MCF 10A (cell line): Measurements from ENCODE around the gene EZR. TPM values are rescaled to one million over a fixed set of nuclear protein-coding genes. Genes with fewer than 3 reads are reported as not detected.

ENCODE experiments used
- BruUV-seq: library from RNA; stranded (reverse); fragments of 400-500 nt; replicated peaks from 2 replicates; lab custom pipeline; 2021; lab: Mats Ljungman, UMichigan
- CTCF ChIA-PET: fragments of 300-600 bp; sonication (Branson Sonifier 250); formaldehyde crosslinking; extraction: SDS; loops from one replicate; lab custom pipeline; 2021; ENCODE audit warnings: antibody characterized with exemption, inconsistent platforms; lab: Yijun Ruan, JAX
- POLR2A ChIA-PET: fragments of 300-600, 350-650 bp; sonication (Branson Sonifier 250); formaldehyde crosslinking; extraction: SDS; loops from one replicate; lab custom pipeline; 2020; ENCODE audit warnings: antibody characterized with exemption, inconsistent platforms; lab: Yijun Ruan, JAX
- DNase-seq: peaks from one replicate; pipeline ENCODE4 v3.0.0-alpha.2; 2018; ENCODE audit not compliant: unreplicated experiment
- H3K27ac Mint-ChIP-seq: one replicate; pipeline ENCODE4 v1.8.0; 2022; ENCODE audit warnings: mild to moderate bottlenecking, low read depth, mixed read lengths; ENCODE audit not compliant: unreplicated experiment
- H3K27me3 Mint-ChIP-seq: one replicate; pipeline ENCODE4 v1.8.0; 2022; ENCODE audit warnings: mixed read lengths; ENCODE audit not compliant: insufficient read depth, unreplicated experiment
- H3K36me3 Mint-ChIP-seq: one replicate; pipeline ENCODE4 v1.8.0; 2022; ENCODE audit warnings: mild to moderate bottlenecking, moderate library complexity, mixed read lengths; ENCODE audit not compliant: insufficient read depth, unreplicated experiment
- H3K4me1 Mint-ChIP-seq: one replicate; pipeline ENCODE4 v1.8.0; 2022; ENCODE audit warnings: mixed read lengths; ENCODE audit not compliant: insufficient read depth, unreplicated experiment
- H3K4me3 Mint-ChIP-seq: one replicate; pipeline ENCODE4 v1.8.0; 2022; ENCODE audit warnings: mild to moderate bottlenecking, moderate library complexity, mixed read lengths; ENCODE audit not compliant: unreplicated experiment
- H3K9me3 Mint-ChIP-seq: one replicate; pipeline ENCODE4 v1.8.0; 2022; ENCODE audit warnings: mixed read lengths; ENCODE audit not compliant: unreplicated experiment
- CTCF ChIP-seq: fragments of 200-600 bp; IDR thresholded peaks from one replicate; pipeline ENCODE4 v1.8.0; 2022; ENCODE audit warnings: antibody characterized with exemption, mild to moderate bottlenecking; ENCODE audit not compliant: unreplicated experiment
- intact Hi-C: fragments of 100-400 bp; cut with micrococcal nuclease; formaldehyde crosslinking; loops from 2 replicates; pipeline ENCODE4 v1.14.1; 2022
- total RNA-seq: library from RNA; stranded (reverse); gene quantifications from 2 replicates; pipeline ENCODE4 v1.2.3, GENCODE V29; 2022

The EZR gene
- total RNA-seq, 1 experiment from 2014 or later: 243 TPM

GRCh38 chr6:158772851-158773371 is 46.3 kb downstream of the EZR start:
- ChIA-PET POLR2A (interaction anchor here (0.7 to 1.7 kb wide), 5 partner anchors 9 to 96 kb away, joined by 3 to 6 read pairs (median 5); no protein-coding TSS in a partner anchor), CTCF (no interaction called here)
- Mint-ChIP-seq H3K27me3 (no peaks in the 10 kb centered on the region), H3K4me1 (peaks cover 23% of the 10 kb centered on the region), H3K9me3 (no peaks in the 10 kb centered on the region), H3K4me3 (no peak overlapping the region), H3K27ac (peak overlapping the region; percentile 64), H3K36me3 (peaks cover 98% of the 10 kb centered on the region)
- no TSS peak for BruUV-seq
- no peak for TF ChIP-seq CTCF
- intact Hi-C loops: loop anchor here (2.0 kb wide), 1 partner anchor 200 kb away; no protein-coding TSS in a partner anchor
- DNase-seq: peak; percentile 61

GRCh38 chr6:158772172-158772571 is 47.0 kb downstream of the EZR start:
- peaks cover 98% of the 10 kb centered on the region for H3K36me3 Mint-ChIP-seq
- ChIA-PET CTCF (interaction anchor here (0.5 to 1.1 kb wide), 3 partner anchors 24 to 81 kb away, joined by 4 to 7 read pairs (median 4); no protein-coding TSS in a partner anchor), POLR2A (interaction anchor here (0.9 to 2.1 kb wide), 7 partner anchors 9 to 97 kb away, joined by 3 to 6 read pairs (median 5); no protein-coding TSS in a partner anchor)
- no peak for TF ChIP-seq CTCF
- no peaks in the 10 kb centered on the region for H3K9me3 Mint-ChIP-seq
- no peak for DNase-seq
- H3K4me3 Mint-ChIP-seq: no peak overlapping the region
- no TSS peak for BruUV-seq
- peaks cover 18% of the 10 kb centered on the region for H3K4me1 Mint-ChIP-seq
- H3K27me3 Mint-ChIP-seq: no peaks in the 10 kb centered on the region
- peak overlapping the region; percentile 64 for H3K27ac Mint-ChIP-seq
- intact Hi-C loops: loop anchor here (2.0 kb wide), 1 partner anchor 201 kb away; no protein-coding TSS in a partner anchor

- Mint-ChIP-seq H3K9me3 (no peaks in the 10 kb centered on the region), H3K27me3 (no peaks in the 10 kb centered on the region), H3K27ac (peak overlapping the region; percentile 64), H3K36me3 (peaks cover 98% of the 10 kb centered on the region), H3K4me3 (no peak overlapping the region), H3K4me1 (peaks cover 12% of the 10 kb centered on the region)
- no TSS peak for BruUV-seq
- no peak for TF ChIP-seq CTCF
- no peak for DNase-seq
- intact Hi-C loops: loop anchor here (2.0 kb wide), 1 partner anchor 201 kb away; no protein-coding TSS in a partner anchor
- POLR2A ChIA-PET: interaction anchor here (1.2 to 2.1 kb wide), 5 partner anchors 20 to 98 kb away, joined by 3 to 6 read pairs (median 5); no protein-coding TSS in a partner anchor
- CTCF ChIA-PET: interaction anchor here (0.5 to 1.1 kb wide), 3 partner anchors 23 to 198 kb away, joined by 4 to 7 read pairs (median 4); no protein-coding TSS in a partner anchor
Measured at GRCh38 chr6:158771399-158772152, 47.6 kb downstream of the EZR start.
